K562 (cell line): Measurements from ENCODE around the gene PMPCA.

Source experiments
- KAT7 ChIP-seq: sonication (generic); formaldehyde crosslinking; IDR thresholded peaks from 2 replicates; pipeline ENCODE4 v1.8.0; 2022; ENCODE audit warnings: missing genetic modification reagents, mild to moderate bottlenecking, borderline replicate concordance
- MXI1 ChIP-seq: IDR thresholded peaks from 2 replicates; pipeline ENCODE4 v1.6.1; 2011; ENCODE audit warnings: low read depth, mild to moderate bottlenecking, improper control_type of control experiment, low read length
- SIN3A ChIP-seq, 2 experiments: fragments of 150-350 bp in 1 of 2; IDR thresholded peaks; 2 replicates each; pipeline ENCODE4 v1.6.1; 2011 to 2016; ENCODE audit warnings: borderline replicate concordance in 2 of 2, low read depth in 2 of 2, low read length in 2 of 2, mild to moderate bottlenecking in 2 of 2, moderate library complexity in 2 of 2; ENCODE audit not compliant: control insufficient read depth in 1 of 2
- ZBTB49 ChIP-seq: sonication (generic); formaldehyde crosslinking; IDR thresholded peaks from 2 replicates; pipeline ENCODE4 v1.8.0; 2022; ENCODE audit warnings: missing genetic modification reagents, mild to moderate bottlenecking, borderline replicate concordance
- ZNF175 ChIP-seq: fragments of 200-800 bp; sonication (Bioruptor generic); IDR thresholded peaks from 2 replicates; pipeline ENCODE4 v1.6.1; 2016; ENCODE audit warnings: low read depth, mild to moderate bottlenecking, missing genetic modification characterization, missing compliant biosample characterization
- ZNF253 ChIP-seq: fragments of 250-450 bp; sonication (Bioruptor Pico); conservative IDR thresholded peaks from 2 replicates; pipeline ENCODE4 v1.6.1; 2021; ENCODE audit warnings: mild to moderate bottlenecking

GRCh38 chr9:136372006-136372405, 38.5 kb upstream of the PMPCA start:
- no peak for TF ChIP-seq KAT7 (CRISPR knock-in tag)
- TF ChIP-seq ZNF175 (CRISPR knock-in tag) = no peak
- TF ChIP-seq SIN3A (IDR thresholded peaks at IDR 0.05; ENCODE audit: borderline replicate concordance in 2 of 2, control insufficient read depth in 1 of 2, low read depth in 2 of 2, low read length in 2 of 2) = no peak
- TF ChIP-seq ZNF253 = no peak
- TF ChIP-seq ZBTB49 (CRISPR knock-in tag) = no peak
- no peak for TF ChIP-seq MXI1
